HG03280 (cell line): ENCODE results near the gene HTR1E.
"Not testable (repeated sequence)": the region's sequence is repeated elsewhere in the genome, so short reads cannot be mapped to it uniquely, and the experiment has no call there.

Experiments
- ATAC-seq: cut with Tn5 transposase; IDR thresholded peaks from one replicate; pipeline ENCODE4 v1.9.1; 2021; ENCODE audit warnings: mild to moderate bottlenecking, moderate library complexity; ENCODE audit not compliant: unreplicated experiment

HTR1E gene

GRCh38 chr6:86969573-86969972 is 32.2 kb downstream of the HTR1E start:
- ATAC-seq: no peak

GRCh38 chr6:86973088-86973487 is 35.8 kb downstream of the HTR1E start:
- ATAC-seq: no peak

DNA sequence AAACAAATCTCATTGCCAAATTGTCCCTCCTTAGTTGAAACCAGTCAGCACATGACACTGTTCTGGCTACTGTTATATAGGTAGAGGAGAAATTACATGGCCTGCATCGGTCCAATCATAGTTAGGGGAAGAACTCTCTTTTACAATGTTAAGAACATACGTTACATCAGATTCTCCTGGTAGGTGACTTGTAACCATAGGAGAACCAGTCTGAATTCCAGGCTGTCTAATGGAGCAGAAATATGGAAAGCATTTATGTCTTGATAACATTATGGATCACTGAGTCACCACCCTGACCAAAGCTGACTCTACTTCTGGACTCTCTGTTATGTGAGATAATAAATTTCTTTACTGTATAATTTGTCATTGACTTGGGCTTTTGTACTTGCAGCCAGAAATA is 40.9 kb downstream of the HTR1E start:
- no peak for ATAC-seq

GRCh38 chr6:87001494-87001893 is 64.2 kb downstream of the HTR1E start:
- ATAC-seq: no peak

DNA sequence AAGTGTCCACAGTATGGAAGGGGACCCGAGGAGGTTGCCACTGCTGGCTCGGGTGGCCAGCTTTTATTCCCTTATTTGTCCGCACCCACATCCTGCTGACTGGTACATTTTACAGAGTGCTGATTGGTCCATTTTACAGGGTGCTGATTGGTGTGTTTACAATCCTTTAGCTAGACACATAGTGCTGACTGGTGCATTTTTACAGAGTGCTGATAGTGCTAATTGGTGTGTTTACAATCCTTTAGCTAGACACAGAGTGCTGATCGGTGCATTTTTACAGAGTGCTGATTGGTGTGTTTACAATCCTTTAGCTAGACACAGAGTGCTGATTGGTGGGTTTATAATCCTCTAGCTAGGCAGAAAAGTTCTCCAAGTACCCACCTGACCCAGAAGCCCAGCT is 65.1 kb downstream of the HTR1E start:
- ATAC-seq: not testable (repeated sequence)

DNA sequence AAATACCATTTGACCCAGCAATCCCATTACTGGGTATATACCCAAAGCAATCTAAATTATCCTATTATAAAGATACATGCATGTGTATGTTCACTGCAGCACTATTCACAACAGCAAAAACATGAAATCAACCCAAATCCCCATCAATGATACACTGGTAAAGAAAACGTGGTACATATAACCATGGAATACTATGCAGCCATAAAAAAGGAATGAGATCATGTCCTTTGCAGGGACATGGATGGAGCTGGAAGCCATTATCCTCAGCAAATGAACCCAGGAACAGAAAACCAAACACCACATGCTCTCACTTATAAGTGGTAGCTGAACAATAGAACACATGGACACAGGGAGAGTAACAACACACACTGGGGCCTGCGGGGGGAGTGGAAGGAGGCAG is 69.2 kb downstream of the HTR1E start:
- ATAC-seq: not testable (repeated sequence)

- ATAC-seq: not testable (repeated sequence)
Observed at GRCh38 chr6:87009581-87009980, 72.3 kb downstream of the HTR1E start.

- no peak for ATAC-seq
Observed at GRCh38 chr6:87012035-87012434, 74.7 kb downstream of the HTR1E start.

DNA sequence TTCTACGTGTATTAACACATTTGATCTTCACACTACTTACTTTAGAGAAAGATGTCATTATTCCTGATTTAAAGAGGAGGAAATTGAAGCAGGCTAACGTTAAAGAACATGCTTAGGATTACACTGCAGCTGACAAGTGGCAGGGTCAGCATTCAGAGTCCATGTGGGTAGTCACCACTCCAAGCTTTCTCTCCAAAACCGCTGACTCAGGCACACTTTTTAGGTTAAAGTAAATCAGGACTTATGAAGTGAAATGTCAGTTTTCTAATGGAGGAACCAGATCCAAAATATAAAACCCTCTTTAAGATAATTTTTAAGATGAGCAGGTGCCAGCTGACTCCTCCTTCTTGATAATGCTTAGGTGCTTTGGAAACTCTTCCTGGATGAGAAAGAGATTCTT is 75.4 kb downstream of the HTR1E start:
- ATAC-seq: no peak

DNA sequence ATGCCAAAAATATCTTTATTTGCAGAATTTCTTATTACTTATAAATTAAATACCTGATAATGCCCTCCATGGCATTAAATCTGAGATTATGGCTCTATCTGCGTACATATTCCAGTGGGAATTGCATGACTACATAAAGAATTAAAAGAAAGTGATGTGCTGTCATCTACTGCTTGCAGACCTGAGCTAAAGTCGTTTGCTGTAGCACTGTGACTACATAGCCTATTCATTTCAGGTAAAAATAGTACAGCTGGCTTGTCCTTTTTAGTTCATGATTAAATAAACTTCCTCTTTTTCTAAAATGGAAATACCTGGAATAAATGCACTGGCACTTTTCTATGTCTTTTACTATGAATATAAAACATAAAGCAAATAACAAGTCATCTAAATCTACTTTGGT is 79.4 kb downstream of the HTR1E start:
- ATAC-seq: no peak

DNA sequence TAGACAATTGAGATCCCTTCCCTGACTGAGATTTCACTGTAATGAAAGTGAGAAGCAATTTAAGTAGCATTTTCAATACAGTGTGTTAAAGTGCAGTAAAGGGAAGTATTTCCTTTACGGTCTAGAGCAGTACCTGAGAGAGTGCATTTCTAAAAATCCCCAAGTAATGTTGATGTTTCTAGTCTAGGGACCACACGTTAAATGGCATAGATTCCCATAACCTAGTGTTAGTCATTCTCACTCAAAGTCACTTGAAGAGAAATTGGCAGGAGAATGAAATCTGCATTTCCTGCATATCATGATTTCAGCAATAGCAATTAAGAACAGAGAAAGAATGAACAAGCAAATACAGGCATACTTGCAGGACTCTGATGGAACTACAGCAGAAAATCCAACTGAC is 89.7 kb downstream of the HTR1E start:
- ATAC-seq: no peak

DNA sequence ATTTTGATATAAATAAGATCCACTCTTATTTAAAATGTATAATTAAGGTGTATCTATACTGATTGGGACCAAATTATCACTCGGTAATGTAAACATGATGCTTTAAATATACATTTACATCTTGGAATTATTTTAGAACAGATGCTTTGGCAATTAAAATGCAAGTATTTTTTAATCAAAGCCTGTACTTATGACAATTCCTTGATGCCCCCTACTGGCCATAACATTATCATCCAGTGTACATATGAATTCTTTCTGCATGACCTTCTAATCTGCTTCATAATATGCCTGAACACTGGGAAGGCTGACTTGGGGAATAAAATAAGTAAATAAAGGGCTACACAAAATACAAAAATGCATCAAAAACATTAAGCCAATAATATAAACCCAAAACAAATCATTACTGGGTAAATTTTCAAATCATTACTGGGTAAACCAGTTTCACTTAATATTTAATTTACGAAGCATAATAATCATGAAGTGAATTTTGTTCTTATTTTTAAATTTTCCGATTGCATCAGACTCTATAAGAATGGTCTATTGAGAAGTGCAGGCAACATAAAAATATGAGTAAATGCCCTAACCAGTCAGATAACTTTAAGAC is 92.5 kb downstream of the HTR1E start:
- no peak for ATAC-seq

- ATAC-seq: no peak
Observed at GRCh38 chr6:87040729-87041128, 103.4 kb downstream of the HTR1E start.

DNA sequence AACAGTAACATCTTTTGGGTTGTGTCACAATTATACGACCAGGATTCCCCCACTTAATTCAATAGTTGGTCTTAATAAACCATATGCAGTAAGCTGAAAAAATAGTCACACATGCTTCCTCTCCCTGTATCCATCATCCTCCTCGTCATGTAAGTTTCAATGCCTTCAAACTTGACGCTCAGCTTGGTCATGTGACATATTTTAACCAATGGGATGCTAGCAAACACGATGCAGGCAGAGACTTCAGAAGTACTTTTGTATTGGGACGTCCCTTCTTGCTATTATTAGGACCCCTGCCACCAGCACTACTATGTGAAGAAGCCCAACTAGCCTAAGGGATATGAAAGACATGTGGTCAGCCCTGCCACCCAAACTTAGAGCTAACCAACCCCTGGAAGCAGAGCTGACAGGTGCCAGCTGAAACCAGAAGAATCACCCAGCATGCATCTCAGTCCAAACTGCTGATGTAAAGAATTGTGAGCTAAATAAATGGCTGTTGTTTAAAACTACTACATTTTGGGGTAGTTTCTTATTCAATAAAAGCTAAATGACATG is 108.3 kb downstream of the HTR1E start:
- no peak for ATAC-seq

- no peak for ATAC-seq
Observed at GRCh38 chr6:87049779-87050178, 112.5 kb downstream of the HTR1E start.

DNA sequence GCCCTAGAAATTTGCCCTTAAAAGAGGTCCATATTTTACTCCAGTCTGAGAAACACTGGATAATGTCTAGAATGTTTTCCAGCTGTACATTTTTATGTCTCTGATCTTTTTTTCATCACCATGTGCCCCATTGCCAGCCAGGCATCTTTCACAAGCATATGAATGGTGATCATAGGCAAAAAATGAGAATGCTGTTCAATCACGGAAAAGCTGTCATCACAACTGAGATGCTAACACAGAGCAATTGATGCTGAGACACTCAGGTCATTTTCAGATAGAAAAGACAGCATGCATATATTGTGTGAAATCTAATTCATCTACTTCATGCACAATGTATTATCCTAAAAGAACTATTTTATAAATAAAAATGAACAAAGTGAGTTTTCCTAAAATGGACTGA is 116.0 kb downstream of the HTR1E start:
- no peak for ATAC-seq

DNA sequence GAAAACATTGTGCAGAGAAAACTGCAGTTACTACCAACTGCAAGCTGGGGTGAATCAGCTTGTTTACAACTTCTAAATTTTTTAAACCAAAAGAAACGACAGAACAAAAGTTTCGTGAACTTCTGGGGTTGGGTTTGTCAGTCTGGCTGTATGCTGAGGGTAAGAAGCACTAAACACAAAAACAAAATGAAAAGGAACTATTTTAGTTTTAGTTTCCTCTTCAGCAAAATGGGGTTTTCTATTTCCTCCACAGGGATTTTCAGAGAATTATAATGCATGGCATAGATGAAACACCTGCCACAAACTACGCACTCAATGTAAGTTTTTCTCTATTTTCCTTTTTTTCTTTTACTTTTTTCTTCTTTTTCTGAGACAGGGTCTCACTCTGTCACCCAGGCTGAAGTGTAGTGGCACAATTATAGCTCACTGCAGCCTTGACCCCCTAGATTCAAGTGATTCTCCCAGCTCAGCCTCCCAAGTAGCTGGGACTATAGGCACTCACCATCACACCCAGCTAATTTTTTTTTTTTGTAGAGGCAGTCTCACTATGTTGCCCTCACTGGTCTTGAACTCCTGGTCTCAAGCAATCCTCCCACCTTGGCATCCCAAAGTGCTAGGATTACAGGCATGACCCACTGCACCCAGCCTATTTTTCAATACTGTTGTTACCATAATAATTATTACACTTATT is 117.0 kb downstream of the HTR1E start:
- no peak for ATAC-seq

GRCh38 chr6:87059943-87060342 is 122.6 kb downstream of the HTR1E start:
- no peak for ATAC-seq

- ATAC-seq: no peak
Observed at GRCh38 chr6:87065117-87065516, 127.8 kb downstream of the HTR1E start.
